ENCODE measurements around the gene CEP85L.

The CEP85L gene

DNA sequence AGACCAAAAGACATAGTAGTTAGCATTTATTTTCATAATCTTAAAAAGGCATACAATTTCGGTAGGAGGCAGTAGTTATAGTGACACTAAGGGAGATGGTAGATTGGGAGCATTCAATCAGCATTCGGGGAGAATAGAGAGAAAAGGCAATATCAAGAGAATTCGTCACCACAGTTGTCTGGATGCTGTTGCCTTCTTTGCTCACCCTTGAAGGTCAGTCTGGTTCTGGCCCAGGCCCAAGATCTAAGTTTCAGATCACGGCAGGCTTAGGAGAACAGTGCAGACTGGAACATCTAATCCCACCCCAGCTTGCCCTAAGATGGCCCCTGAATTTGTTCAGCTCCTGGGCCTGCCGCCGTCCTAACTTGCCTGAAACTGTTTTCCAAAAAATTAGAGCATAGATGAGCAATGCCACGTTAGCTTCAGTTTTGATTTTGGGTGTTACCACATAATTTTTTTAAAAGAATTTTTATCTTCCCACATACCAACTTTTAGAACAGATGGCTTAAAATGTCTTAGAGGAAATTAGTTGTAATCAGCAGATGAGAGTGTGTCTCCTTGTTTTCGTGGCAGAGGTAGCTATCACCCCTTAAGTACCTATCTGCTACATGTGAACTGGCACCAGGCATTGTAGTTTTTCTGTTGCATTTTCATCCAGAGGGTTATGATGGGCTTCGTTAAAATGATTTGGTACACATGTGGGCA lies 8.3 kb upstream of the CEP85L start:
- no peak for DNase-seq

DNA sequence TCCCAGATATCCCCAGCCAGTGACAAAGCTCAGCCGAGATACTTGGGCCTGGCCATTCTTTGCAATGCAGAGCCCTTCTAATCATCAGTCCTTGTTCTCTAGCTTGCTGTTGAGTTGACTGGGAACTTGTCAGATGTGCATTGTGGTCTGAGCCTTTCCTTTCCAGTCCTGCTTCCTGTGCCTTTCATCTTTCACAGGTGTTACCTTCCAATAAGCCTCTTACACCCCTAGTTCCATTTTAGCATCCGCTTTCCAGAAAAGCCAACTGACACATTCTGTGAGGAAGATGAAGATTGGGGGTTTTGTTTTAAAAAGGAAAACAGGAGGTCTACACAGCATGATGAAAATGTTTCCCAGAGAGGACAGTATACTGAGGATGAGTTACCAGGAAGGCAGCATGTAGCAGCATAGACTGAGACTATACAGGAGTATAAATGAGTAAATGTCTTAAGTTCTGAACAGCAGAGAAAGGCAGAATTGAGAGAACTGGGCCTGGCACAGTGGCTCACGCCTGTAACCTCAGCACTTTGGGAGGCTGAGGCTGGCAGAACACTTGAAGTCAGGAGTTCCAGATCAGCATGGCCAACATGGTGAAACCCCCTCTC lies 5.6 kb upstream of the CEP85L start:
- peak in 1 of 2 donors; percentile 63 for DNase-seq

DNA sequence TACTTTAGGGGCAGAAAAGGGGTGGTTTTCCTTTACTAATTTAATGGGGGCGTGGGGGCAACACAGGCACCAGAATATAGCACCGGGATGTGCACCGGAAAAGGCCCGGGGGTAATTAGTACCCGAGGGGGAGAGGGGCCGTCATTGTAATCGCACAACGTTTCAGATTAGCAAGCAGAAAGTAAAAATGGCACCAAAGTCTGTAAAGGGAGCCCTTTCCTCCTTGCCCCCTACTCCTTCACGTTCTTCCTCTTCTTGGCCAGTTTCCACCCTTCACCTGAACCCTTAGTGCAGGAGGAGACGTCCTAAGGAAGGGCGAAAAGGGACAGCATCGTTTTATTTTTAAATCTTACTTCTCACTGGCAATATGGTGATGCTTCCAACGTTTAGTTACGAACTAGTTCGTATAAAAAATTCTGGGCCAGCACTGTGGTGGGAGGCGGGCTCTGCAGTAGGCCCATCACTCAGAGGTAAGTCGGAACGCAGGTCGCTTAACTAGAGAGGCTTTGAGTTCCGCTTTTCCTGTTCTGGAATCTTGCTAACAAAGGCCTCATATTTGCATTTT lies 742 bp upstream of the CEP85L start:
- DNase-seq: no peak

DNA sequence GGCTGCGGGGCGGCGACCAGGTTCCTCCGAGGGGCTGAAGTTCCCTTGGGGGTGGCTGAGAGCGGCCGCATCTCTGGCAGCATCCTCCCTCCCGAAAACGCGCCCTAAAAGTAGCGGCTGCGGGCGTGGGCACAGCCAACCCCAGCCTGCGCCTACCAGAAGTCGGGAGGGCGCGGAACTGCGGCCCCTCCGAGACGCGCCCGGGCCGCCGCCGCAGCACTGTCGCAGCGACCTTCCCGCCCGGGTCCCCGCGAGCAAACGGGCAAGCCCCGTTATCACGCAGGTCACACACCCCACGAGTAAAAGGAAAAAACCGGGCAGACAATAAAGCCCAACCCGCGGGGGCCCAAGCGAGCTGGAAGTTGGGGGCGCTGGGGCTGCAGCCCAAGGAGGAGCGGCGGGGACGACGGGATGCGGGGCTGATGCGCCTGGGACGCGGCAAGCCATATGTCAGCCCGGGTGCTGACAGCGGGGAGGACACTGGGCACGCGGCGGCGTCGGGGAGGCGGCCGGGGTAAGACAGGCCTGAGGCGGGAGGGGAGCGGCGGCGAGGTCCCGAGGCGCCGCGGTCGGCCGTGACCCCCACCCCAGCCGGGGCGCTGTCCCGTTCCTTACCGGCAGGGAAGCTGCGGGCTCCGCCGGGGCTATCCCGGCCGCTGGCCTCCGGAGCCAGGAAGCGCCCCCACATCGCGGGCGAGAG lies 659 bp downstream of the CEP85L start:
- DNase-seq: peak; percentile 8 to 51

DNA sequence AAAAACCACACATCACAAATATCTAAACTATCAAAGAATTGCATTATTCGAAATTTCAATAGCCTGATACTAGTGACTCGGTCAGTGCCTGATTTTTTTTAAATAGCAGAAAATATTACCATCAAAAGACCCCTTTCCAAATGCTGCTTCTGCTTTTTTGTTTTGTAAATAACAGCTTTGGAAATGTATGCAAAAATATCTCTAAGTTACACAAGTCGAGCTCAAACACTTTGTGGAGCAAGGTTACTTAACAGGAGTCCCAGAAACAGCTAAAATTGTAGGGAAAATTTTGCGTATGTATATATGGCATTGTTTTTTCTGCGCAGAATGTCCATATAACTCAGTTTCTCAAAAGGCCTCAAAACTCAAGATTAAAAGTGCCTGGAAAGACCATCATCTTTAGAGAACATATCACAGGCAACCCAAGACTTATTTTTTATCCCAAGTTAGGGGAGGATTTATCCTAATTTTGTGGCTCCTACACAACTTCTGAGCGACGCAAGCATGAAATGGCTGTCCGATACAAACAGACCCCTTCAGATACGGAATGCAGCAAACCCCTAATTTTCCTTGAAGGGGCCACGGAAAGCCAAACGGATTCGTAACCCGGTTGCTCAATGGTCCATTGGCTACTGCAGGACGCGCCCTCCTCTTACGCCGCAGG lies 1.3 kb downstream of the CEP85L start:
- DNase-seq: no peak

DNA sequence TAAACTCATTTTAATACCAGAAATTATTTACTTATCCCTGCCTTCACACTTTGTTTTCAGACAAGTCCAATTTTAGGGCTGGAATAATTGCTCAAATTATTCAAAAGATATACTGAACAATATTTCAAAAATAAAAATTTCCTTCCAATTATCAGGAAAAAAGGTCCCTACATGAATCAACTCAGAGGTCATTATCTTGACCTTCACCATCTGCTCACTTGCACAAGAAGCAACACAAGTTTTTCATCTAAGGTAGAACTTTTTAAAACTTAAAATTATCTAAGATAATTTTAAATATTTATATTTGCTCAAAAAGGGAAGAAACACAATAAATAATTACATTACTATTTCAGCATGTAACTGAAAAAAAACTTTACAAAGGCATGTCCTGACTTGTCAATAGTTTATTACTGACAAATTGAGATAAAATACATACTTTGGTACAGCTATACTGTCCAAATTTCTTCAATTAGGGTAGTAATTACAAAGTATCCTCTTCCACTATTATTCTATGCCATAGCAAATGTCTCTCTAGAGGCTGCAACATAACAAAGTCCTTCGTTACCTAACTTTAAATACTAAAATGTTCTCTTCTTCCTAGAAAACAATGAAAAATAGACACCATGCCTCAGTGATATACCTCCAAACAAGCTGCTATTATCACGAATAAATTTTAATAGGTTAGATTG lies 2.4 kb downstream of the CEP85L start:
- DNase-seq: no peak

DNA sequence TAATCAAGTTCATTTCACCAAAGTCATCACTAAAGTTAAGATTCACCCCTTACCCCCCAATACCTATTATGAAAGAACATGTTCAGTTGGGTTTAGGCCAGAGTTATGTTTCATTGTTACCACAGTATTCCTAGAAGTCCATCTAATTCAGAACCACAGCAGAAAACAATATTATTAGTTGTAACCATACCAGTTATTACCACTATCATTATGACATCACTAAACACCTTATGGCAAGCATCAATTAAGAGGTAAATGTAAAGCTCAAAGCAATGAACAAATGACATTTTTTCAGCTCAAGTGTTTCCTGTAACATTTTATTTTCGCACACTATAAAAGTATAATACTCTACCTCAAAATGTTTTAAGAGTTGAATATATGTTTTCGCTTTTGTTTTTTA lies 4.4 kb downstream of the CEP85L start:
- no peak for DNase-seq

DNA sequence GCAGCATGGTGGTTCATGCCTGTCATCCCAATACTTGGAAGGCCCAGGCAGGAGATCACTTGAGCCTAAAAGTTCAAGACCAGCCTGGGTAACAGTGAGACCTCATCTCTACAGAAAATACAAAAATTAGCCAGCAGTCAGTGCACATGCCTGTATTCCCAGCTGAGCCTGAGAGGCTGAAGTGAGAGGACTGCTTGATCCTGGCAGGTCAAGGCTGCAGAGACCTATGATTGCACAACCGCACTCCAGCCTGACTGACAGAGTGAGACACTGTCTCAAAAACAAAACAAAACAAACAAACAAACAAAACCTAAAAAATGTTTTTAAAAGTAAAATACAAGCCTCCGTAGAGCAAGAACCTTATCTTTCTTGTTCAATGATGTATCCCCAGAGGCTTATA lies 6.0 kb downstream of the CEP85L start:
- no peak for DNase-seq

DNA sequence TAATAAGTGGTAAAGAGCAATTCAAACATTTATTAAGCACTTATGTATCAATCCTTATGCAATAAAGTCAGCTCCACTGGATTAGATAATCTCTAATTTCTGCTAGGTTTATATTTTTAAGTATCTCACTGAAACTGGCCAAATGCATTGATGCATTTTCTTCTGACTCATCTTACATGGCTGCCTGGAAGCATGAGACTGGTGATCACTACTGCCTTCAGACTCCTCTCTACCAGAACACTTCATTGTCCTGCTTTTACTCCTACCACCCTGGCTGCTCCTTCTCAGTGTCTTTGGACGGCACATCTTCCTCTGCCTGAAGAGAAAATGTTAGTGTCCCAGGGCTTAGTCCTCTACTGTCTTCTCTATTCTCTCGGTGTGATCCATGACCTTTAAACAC lies 7.4 kb downstream of the CEP85L start:
- no peak for DNase-seq

DNA sequence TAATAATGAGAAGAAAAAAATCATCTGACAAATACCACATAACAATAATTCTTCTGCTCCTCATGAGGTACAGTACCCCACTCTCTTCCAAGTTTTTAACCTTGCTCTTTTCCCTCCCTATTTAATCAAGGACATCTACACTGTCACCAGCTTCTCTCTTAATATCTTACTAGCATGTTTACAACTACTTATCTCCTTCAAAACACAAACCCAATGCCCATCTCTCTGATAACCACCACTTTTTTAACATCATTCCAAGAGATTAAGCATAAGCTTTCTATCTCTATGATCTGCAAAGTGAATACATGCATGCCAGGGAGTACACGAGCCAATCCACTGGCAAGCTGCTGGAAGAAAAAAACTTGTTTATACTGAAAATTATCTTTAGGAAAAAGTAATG lies 10.3 kb downstream of the CEP85L start:
- no peak for DNase-seq

DNA sequence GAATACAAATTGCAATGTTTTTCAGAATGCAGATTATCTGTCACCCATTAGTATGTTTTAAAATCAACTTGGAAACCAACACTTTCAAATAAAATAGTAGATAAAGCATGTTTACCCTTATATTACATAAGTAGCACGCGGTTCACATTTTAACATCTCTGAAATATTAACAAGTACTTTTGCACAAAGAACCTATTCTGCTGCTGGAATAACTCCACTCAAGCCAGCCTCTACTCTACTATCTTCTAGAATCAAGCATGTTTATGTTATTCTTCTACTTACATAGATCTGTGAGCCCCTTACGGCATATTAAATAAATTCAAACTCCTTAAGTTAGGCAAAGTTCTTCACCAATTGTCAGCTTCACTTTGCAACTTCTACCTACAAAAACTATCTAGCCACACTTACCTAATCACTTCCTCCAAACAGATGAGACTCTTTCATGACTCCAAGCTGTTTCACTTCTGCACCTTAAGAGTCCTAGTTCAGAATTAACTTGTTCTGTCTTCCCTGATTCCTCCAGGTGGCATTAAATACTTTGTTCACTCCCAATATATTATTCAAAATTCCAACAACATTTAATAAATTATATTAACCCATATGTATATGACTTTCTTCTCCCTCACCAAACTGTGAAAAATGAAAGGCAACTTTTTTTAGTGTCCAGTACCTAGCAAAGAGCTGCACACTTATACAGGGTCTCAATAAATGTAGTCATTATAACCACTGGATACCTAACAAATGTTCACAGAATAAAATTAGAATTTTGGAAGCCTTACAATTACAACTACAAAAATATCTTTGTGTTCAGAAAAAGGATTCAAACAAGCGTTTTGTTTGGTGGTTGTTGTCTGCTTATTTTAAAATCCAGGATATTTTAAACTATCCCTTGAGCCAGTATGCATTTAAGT lies 12.1 kb downstream of the CEP85L start:
- no peak for DNase-seq

DNA sequence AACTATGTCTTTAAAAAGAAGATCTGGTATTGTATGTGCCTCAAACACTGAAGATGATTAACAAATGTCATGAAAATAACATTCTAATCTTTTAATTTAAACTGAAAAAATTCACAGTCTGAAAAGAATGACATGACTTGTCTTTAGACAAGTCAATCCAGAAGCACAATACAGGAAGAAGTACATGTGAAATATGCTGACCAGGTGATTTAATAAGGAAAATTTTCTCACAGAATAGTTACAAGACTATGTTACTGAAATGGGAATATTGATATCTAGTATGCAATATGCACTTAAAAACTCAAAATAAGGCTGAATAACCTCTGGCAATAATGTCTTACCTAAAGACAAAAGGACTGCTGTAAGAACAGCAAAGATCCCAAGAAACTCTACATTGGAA lies 13.1 kb downstream of the CEP85L start:
- DNase-seq: no peak

DNA sequence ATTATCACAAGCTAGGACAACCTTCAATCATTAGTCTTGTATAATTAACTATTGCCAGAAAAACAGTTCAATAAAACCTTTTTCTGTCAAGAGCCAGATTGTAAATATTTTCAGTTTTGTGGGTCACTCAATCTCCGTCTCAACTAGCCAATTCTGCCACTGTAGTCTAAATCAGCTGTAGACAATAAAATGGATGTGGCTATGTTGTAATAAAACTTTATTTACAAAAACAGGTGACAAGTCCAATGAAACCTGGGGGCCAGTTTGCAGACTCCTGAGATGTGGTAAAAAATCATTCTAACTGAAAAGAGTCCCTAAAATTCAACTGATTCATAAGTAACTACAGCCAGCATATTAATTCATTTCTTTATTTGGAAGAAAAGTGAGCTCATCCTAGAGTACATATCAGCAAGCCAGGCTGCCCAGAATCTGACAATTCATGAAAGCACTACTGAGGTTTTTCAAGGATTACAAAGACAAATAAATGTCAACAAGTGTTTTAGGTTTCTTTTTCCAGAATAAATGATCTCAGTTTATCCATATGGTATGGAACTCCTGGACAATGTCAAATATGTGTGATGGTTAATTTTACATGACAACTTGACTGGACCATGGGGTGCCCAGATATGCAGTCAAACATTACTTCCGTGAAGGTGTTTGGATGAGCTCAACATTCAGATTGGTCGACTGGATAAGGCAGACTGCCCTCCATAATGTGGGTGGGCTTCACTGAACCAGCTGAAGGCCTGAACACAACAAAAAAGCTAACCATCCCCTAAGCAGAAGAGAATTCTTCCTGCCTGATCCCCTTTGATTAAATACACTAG lies 15.3 kb downstream of the CEP85L start:
- no peak for DNase-seq

DNA sequence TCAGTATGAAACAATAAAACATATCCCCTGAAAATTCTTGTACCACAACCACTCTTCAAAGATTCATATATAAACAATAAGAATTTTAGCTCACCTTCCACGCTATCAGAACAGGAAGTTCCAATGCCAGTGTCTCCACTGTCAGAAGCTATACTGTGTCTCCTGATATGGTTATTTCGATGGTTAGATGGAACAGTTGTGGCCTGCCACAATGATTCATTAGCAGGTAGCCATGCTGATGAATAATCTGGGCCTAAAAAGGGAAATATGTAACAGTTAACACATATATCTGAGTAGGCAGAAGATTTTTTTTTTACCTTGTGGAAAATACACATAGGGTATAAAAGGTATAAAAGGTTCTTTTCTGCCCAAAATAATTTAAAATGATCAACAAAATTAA lies 19.0 kb downstream of the CEP85L start:
- no peak for DNase-seq

DNA sequence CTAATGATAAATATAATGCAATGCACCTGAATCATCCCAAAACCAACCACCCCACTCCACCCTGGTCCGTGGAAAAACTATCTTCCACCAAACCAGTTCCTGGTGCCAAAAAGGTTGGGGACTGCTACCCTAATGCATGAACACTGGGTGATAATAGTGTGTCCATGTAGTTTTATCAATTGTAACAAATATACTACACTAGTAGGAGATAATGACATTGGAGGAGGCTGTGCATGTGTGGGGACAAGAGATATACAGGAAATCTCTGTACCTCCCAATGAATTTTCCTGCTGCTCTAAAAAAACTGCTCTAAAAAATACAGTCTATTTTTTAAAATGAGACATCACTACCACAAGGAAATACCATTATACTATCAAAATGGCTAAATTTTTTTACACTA lies 20.5 kb downstream of the CEP85L start:
- no peak for DNase-seq

DNA sequence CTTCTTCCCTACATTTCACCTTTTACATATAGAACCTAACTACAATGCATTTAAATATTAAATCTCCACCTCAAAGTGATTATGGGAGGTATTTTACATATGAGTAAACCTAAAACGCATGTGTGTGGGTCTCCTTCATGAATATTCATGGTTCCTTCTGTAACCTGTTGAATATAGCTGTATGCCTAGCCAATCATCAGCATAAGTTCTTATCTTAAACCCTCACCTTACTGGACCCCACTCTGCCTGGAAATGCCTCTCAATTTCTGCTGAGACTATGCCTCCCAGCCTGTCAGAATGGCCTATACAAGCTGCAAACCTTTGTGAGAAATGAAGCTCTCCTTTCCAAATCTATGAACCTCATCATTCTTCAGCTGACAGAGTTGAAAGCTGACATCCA lies 21.3 kb downstream of the CEP85L start:
- DNase-seq: no peak

DNA sequence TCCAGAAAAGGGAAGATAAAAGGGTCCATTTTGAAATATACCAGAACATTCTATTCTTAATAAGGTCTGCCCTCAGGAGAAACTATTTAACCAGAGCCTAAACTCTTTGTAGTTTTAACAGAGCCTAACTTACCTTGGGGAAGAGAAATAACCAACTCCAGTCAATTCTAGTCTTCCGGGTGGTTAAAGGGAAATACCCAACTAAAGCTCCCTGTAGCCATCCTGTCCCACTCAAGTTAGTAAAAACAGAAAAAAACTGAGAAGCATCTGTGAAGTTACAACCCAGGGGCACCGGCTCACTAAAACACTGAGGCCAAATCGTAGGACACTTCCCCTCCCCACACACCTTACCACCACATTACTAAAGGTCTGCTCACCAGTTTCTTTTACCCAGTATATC lies 23.7 kb downstream of the CEP85L start:
- DNase-seq: no peak

DNA sequence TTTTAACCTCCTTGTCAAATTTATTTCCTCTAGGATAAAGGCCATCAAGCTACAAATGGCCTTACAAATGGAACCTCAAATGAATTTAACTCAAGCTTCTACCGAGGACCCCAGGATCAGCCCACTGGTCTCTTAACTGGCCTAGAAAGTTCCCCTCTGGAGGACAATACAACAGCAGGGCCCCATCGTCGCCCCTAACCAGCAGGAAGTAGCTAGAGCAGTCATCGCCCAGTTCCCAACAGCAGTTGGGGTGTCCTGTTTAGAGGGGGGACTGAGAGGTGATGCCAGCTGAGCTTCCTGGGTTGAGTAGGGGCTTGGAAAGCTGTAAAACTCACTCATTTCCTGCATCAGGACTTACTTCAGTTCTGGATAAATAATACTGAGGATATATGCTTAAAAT lies 25.6 kb downstream of the CEP85L start:
- no peak for DNase-seq

DNA sequence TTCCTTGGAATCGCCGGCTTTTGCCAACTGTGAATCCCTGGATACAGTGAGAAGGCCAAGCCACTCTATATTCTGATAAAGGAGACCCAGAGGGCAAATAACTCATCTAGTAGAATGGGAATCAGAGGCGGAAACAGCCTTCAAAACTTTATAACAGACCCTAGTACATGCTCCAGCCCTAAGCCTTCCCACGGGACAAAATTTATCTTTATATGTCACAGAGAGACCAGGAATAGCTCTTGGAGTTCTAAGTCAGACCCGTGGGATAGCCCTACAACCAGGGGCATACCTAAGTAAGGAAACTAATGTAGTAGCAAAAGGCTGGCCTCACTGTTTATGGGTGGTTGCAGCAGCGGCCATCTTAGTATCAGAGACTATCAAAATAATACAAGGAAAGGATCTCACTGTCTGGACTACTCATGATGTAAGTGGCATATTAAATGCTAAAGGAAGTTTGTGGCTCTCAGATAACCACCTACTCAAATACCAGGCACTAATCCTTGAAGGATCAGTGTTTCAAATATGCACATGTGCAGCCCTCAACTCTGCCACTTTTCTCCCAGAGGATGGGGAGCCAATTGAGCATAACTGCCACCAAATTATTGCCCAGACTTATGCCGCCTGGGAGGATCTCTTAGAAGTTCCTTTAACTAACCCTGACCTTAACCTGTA lies 29.5 kb downstream of the CEP85L start:
- DNase-seq: no peak

DNA sequence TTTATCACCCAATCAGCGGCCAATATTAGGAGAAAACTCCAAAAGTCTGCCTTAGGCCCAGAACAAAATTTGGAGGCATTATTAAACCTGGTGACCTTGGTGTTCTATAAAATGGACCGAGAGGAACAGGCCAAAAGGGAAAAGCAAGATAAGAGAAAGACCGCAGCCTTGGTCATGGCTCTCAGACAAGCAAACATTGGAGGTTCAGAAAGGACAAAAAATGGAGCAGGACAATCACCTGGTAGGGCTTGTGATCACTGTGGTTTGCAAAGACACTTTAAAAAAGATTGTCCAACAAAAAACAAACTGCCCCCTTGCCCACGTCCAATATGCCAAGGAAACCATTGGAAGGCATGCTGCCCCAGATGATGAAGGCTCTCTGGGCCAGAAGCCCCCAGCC lies 31.2 kb downstream of the CEP85L start:
- no peak for DNase-seq
